ENCODE data around the gene CDKN2B-AS1.
A peak's percentile ranks its signal among the peaks of the same experiment; 100 is the strongest.

CDKN2B-AS1 gene

DNA sequence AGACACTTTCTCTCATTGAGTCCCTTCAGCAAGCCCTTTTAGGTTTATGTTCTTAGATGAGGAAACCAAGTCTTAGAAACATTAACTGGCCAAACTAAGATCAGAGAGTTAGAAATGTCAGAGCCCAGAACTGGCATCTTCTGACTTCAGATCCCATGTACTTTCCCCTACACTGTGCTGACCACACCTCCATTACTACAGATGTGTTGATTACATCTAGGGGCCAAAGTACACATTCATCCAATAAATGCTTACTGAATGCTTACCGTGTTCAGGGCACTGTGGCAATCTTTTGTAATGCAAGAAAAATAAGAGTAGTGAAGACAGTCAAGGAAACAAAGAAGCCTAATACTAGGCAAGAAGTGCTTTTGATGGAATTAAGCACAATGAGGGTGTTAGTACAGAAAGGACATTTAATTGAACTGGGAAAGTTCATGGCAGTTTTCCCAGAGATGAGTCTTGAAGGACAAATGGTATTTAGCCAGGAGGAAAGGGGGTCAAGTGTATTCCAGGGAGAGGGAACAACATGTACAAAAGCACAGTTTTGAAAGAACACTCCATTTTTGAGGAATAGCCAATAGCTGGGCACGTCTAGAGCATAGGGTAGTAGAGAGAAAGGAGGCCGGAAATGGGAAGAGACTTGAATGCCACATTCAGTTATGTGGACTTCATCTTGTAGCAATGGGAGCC is 104.2 kb downstream of the CDKN2B-AS1 start:
- no peak for DNase-seq

DNA sequence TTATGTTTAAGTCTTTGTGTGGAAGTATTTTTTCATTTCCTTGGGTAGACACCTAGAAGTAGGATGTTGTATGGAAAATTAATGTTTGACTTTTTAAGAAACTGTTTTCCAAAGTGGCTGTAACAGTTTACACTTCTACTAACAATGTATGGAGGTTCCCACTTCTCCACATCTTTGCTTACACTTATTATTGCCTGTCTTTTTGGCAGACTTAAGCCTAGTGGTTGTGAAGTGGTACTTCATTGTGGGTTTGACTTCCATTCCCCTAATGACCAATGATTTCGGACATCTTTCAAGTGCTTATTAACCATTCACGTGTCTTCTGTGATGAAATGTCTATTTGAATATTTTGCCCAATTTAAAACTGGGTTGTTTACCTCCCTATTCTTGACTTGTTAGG is 106.0 kb downstream of the CDKN2B-AS1 start:
- DNase-seq, result no peak

DNA sequence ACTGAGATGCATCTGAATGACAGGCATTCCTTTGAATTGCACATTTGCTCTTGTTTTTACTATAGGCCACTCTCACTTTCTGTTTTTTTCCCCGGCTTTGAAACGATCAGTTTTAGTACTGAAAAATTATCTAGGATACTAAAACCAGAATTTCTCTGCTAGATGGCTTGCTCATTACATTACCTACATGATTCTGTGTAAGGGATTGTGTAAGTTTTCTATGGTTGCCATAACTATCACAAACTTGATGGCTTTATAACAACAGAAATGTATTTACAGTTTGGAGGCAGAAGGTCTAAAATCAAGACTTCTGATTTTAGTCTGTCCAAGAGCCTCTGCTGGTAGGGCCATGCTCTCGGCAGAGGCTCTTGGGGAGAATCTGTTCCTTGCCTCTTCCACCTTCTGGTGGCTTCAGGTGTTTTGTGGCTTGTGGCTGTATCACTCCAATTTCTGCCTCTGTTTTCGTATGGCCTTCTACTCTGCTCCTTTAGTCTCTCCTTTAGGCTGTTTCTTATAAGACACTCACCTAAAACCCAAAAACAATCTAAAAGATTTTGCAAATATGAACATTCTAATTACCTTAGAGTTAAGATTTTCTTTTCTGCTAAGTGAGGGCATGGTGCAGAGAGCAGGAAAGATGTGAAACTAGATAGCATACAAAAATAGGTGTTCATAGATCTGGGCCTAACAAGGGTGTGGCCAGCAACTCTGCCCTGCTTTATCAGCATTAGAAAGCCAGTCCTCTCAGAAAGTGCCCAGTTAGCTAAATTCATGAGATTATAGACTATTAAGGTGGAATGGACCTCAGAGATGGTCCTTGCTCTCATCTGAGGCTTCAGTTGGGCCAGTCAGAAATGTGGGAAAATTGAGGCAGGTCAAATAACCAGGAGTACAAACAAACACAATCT is 107.8 kb downstream of the CDKN2B-AS1 start:
- no peak for DNase-seq

DNA sequence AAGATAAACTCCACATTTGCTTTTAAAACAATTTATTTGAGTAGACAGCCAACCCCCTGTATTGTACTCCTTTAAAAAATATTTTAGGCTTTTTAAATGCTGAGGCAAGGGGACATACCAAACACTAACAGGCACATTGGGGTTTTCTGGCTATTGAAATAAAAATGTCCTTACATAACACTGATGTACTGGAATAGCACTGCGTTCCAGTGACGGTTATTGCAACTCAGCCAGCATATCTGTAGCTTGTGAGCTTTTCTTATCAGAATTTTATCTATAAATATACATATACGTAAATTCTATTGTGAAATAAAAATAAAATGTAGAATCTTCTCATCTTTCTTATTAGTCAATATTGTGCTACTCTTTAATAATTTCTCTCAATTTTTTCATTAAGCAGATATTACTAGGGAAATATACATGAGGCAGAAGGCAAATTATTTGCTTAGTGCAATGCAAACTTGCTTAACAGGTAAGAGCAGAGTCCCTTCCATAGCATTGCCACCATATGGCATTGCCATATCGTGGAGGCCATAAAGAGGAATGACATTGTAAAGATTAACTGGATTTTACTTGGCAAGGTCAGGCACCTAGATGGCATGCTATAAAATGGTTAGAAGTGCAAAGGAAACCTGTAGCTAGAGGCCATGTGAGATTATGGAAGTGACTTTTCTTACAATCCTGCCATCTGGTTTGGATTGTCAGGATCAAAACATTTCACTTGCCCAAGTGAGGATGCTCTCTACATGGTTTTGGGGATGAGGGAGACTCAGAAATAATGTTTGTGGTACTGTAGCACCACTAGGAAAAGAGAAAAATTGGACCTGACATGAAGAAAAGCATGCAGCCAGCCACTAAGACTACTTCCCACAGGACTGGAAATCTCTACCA is 109.3 kb downstream of the CDKN2B-AS1 start:
- no peak for DNase-seq

DNA sequence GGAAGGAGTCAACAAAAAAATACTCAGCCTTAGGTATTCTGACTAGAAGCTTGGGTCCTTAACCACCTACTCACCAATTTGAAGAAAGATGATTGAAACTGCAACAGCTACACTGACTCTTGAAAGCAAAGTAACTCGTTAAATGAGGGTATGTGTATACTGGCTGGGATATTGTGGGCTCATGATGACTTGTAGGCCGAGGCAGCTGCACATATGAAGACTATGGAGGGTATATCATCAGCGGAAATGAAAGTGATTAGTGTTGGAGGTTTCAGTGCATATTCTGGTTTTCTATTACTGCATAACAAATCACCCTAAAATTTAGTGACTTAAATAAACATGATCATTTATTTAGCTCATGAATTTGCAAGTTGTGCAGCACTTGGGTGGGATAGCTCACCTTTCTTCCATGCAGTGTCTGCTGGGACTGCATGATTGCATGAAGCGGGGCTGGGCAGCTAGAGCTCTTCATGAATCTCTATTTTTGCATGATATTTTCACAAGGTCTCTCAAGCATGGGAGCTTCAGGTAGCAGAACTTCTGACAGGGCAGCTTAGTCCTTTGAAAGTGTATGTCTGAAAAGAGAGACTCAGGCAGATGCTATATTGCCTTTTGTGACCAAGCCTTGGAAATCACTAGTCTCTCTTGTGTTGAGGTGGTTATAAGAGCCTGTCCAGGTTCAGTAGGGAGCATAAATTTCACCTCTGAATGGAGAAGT is 110.6 kb downstream of the CDKN2B-AS1 start:
- no peak for DNase-seq

DNA sequence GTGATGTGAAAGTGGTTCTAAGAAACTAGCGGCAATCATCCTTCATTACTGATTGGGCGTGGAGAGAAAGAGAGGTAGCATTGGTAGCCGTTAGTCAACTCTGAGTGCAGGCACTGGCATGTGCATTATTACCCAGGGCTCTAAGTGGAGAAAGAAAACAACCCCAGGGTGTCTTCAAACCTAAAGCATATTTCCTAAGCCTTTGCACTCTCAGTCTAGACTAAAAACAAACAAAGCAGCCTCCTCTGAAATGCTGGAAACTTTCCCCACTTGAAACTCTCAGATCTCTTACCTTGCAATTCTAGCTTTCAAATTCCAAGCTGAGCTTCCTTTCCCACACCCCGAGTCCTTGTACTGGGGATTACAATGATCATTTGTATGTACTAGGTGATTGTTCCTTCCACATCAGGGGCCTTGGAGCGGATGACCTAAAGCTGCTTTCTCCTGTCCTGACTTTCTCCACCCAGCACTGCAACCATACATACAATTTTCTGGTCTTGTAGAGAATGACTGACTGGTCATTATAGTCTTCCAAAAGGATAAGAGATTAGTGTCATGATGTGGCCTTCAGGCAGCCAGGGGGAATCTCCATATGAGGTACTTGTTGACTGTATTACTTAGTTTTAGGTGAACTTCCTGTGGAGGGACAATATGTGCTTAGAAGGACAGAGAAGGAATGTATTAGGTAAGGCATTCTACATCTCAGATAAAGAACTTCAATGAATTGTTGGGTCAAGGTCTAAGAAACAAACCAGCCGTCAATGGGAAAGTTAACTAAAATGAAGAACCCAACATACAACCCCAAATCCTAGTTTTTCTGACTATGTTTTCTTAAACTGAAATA is 112.8 kb downstream of the CDKN2B-AS1 start:
- no peak for DNase-seq

DNA sequence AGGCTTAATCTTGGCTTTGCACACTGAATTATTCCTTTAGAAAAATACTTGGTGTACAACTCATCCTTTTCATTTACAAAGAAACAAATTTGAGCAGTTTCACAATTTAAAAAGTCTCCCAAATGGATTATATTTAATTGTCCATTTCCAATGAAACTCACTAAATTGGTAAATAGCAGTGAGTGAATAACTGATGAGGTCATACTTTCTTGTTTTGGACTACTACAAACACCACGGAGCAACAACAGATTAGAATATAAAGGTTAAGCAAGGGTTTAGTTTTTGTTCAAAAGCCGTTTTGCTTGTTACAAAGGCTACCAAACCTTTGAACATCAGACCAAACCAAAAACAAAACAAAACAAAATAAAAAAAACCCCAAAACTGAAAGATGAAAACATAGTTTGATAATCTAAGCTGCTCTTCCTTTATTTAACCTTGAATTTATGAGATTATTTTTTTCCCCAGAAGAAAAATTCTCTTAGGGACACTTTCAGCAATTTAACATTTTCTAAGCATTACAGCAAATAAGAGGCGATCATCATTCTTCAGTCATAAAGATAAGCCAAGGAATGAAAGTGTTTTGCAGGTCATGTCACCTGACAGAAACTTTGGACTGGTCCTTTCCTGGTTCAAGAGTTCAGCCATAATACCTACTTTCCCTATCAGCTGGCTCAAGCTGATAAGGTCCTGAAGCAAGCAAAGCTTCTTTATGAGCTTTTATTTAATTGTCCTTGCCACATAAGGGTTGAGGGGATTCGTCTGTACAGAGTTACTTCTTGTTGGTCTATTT is 114.2 kb downstream of the CDKN2B-AS1 start:
- DNase-seq, result no peak

DNA sequence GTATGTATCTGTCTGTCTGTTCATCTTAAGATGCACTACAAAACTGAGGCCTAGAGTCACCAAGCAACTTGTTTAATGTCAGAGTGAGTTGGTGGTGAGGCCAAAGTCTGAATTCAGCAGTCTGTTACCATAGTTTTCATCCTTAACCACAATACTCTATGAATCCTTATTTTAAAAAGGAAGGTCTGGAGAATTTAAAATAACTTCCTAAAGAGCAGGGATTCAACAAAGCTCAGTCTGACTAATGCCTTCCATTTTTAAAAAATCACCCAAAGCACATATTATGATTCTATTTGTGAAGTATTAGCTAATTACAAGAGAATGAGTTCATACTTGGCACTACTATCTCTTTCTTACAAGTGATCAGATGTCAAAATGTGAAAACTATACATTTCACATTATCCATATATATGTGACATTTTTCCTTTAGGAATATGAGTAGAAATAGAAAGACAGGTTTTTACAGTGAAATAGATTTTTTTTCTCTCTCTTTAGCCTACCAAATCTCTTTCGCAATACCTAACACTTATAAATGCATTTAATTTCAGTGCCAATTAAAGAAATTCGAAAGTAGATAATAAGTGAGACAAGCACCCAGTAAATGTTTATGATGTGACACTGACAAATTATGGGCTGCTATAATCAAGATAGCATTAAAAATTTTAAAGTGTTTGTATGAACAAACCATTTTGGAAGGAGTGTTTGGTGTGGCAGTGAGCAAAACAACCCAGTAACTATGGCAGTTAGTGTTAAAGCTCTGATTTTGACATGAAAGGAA is 116.8 kb downstream of the CDKN2B-AS1 start:
- DNase-seq, result no peak

DNA sequence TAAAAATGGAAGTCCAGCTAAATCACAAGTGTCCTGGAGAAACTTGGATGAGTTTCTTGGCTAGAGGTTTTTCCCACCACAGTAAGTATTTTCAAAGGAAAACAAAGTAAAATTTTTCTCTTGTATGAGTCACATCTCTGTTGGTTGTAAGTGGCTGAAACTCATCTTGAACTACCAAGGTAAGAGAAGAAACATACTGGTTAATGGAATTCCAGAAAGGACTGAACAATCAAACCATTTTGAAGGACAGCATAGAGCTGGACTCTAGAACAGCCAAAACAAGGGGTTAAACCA is 117.3 kb downstream of the CDKN2B-AS1 start:
- DNase-seq, result no peak

DNA sequence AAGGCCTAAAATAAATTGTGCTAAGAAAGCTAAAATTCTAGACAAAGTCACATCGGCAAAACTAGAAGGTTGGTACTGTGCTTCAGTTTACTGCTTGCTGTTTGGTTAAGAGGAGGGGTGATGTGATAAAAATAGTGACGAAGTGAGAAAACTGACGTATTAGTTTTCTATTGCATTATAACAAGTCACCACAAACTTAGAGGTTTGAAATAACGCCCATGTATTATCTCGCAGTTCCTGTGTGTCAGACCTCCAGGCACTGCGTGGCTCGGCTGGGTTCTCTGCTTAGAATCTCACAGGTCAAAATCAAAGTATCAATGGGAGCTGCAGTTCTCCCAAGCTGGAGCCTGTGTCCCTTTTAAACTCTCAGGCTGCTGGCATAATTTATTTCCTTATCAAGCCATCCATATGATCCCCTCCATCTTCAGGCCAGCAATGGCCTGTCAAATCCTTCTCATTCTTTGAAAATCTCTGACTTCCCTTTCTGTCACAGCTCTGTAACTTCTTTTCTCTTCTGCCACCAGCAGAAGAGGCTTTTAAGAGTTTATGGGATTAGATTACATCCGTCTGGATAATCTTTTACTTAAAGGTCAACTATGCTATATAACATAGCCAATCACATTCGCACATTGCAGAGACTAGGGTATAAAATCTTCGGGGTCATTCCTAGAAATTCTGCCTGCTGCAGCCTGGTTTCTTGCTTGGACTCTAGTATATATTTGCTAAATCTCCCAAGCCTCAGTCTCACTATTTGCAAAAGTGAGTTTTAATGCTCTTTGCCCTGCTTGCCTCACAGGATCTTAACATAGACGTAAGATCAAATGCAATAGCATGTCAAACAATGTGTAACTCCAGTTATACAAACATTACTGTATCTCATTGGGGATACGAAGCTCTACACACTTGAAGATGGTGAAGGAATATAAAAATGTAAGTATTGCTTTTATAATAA is 118.6 kb downstream of the CDKN2B-AS1 start:
- DNase-seq, result no peak

DNA sequence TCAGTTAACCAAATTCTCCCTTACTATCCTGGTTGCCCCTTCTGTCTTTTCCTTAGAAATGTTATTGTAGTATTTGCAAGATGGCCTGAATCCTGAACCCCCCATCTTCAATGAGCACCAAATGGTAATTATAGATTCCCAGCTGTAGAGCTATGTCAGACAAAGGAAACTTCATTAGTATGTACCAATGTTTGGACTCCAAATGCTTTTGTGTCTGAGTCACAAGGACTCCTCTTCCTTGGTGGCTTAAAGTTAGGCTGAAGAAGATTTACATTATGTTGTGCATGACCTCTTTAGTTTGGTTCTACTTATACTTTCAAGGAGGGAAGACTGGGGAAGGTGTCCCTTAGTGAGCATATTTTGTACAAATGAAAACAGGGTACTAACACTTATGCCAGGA is 120.4 kb downstream of the CDKN2B-AS1 start:
- DNase-seq, result no peak

DNA sequence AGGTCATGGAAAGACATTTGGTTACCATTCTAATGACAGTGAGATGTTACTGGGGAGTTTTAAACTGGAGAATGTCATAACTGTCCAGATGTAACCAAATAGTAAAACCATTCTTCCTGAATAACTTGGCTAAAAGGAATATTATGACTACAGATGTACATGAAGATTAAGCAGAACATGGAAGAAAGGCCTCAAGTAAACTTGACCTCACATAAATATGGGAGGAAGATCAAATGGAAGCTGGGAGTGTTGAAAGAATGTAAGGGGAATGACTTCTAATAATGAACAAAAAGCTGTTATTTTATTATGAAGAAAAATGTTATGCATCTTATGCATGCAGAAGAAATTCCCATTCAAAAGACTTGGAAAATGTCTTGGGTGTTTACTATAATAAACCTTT is 122.2 kb downstream of the CDKN2B-AS1 start:
- no peak for DNase-seq

DNA sequence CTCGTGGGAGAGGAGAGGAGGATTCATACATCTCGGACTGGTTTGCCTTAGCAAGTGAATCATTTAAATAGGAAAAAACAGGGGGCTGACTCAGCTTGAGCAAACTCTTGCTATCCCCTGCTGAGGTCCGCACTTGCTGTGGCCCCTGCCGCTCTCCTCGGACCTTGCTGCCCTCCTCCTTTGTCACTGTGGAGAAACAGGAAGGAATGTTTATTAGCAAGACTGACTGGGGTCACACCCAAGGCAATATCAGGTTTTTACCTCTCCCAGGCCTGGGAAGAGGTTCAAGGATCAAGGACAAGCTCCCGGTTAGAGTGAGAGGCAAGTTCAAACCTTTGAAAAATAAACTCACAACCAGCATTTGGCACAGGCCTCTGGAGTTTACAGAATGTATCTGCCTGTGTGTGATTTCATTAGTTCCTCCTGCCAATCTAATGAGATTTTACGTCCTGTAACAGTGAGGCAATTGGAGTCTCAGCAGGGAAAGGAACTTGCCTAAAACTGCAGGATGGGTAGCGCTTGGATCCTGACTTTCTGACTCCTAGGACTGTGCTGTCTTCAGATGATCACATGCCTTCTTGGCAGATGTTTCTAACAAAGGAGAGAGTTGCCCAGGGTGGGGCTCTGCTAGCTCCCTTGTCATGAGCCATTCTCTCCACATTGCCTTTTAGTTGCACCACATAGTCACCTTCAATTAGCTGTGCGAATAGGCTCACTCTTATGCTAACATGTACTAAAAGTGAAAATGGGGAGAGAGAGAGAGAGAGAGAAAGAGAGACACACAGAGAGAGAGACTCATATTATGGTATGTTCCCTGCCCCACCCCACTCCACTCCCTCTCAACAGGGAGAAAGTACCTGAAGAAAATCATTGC is 123.2 kb downstream of the CDKN2B-AS1 start:
- DNase-seq, result no peak

DNA sequence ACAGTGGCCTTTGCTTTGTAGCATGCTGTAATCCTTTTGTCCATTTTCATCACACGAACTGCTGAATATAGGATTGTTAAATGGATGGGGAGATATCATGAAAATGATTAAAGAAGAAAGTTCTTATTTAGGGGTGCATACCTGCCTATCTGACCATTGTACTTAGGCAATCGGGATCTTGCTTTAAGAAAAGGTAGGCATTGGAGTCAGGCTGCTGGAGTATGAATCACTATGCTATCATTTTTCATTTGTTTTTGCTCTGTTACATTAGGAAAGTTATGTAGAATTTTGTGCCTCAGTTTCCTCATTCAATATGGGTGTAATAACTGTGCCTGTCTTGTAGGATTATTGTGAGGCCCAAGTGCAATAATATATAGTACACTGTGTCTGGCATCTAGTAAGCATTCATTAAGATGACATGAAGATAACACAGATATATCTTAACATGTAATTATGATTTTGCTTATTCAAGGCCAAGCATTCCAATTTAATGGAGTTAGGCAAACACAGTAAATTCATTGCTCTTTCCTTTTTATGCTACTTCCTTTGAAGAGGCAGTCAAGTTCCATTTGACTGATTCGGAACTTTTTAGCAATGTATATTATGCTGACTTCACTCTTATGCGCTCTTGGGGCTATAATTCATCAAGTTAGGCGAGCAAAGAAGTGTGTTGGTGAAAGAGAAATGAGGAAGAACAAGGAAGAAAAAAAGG is 124.4 kb downstream of the CDKN2B-AS1 start:
- DNase-seq, result no peak

DNA sequence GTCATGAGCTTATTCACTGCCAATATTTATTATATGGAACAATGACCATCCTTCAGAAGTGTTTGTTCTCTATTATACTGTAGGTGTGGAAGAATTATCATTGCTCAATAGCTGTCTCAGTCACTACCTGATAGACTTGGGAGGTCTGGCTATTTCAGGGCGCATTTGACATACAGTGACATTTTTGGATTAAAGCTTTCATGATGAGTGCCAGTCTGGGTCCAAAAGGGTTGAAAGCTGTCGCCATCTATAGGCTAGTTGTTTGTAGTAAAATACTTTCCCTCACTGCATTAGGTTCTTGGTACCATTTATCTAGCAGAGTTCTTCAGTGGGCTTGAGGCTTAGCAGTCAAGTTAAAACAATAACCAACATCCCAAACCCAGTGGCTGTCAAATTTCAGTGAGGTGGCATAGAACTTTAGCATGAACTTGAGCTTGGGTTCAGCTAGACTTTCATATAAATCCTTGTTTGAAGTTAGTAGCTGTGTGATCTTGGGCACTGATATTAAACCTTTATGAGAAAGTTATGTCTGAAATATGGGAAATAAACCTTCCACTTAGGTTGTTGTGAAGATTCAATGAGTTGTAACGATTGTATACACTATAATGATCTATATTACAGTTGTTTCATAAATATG is 125.0 kb downstream of the CDKN2B-AS1 start:
- DNase-seq, result peak; percentile 15

DNA sequence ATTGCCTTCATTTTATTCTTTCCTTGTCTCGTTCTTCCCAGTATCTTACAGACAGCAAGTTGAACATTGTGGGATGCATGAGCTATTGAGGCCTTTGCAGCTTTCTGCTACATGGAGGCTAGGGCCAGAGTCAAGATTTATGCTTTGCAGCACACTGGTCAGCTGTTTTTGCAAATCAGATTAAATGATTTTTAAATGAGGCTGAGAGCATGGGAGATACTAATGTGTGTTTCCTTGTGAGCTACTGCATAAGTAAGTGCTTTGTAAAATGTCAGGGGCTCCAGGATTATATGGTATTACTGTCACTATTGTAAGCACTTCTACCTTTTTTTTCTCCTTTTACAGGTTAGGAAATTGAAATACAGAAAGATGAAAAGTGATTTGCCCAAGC is 125.6 kb downstream of the CDKN2B-AS1 start:
- DNase-seq, result no peak

DNA sequence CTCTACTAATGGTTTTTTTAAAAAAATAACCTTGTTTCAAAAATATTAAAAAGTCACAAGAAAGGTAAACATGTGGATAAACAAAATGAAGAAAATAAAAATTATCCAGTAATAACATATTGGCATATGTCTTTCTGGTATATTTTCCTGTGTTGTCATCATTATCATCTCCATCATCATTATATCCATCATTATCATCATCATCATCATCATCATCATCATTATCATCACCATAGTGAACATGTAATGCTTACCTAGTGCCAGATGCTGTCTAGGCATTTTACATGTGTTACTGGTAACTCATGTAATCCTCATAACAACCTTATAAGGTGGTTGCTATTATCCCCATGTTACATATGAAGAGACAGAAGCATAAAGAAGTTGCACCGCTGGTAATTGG is 126.0 kb downstream of the CDKN2B-AS1 start:
- no peak for DNase-seq
